HG03025 (cell line): ENCODE measurements around the gene PIBF1.
"Not testable (repeated sequence)": the region's sequence is repeated elsewhere in the genome, so short reads cannot be mapped to it uniquely, and the experiment has no call there.

Experiments
- ATAC-seq: cut with Tn5 transposase; IDR thresholded peaks from one replicate; pipeline ENCODE4 v1.9.1; 2021; ENCODE audit warnings: mild to moderate bottlenecking, moderate library complexity; ENCODE audit not compliant: unreplicated experiment, low FRiP score

The PIBF1 gene

GRCh38 chr13:72998012-72998411, 216.1 kb downstream of the PIBF1 start:
- no peak for ATAC-seq

- peak; percentile 73 for ATAC-seq
Measured at GRCh38 chr13:73000027-73000674, 218.2 kb downstream of the PIBF1 start.

GRCh38 chr13:73001971-73002370, 220.0 kb downstream of the PIBF1 start:
- ATAC-seq: no peak

GRCh38 chr13:73011751-73012150, 229.8 kb downstream of the PIBF1 start:
- ATAC-seq: no peak

GRCh38 chr13:73015805-73016204, 233.9 kb downstream of the PIBF1 start:
- ATAC-seq: no peak

GRCh38 chr13:73018336-73018735, 236.4 kb downstream of the PIBF1 start:
- no peak for ATAC-seq

- ATAC-seq: no peak
Measured at GRCh38 chr13:73025217-73026012, 243.5 kb downstream of the PIBF1 start.

GRCh38 chr13:73034901-73035300, 253.0 kb downstream of the PIBF1 start:
- no peak for ATAC-seq

- no peak for ATAC-seq
Measured at GRCh38 chr13:73035660-73036059, 253.7 kb downstream of the PIBF1 start.

- ATAC-seq: no peak
Measured at GRCh38 chr13:73036566-73036965, 254.6 kb downstream of the PIBF1 start.

- no peak for ATAC-seq
Measured at GRCh38 chr13:73038064-73038463, 256.1 kb downstream of the PIBF1 start.

GRCh38 chr13:73039201-73040108, 257.5 kb downstream of the PIBF1 start:
- ATAC-seq: no peak

GRCh38 chr13:73040484-73040883, 258.6 kb downstream of the PIBF1 start:
- ATAC-seq: no peak

GRCh38 chr13:73040968-73041596, 259.1 kb downstream of the PIBF1 start:
- ATAC-seq: no peak

GRCh38 chr13:73045031-73045430, 263.1 kb downstream of the PIBF1 start:
- ATAC-seq: no peak

- ATAC-seq: not testable (repeated sequence)
Measured at GRCh38 chr13:73048615-73049014, 266.7 kb downstream of the PIBF1 start.

GRCh38 chr13:73054712-73055111, 272.8 kb downstream of the PIBF1 start:
- no peak for ATAC-seq

- no peak for ATAC-seq
Measured at GRCh38 chr13:73055813-73056564, 274.1 kb downstream of the PIBF1 start.

- ATAC-seq: no peak
Measured at GRCh38 chr13:73056565-73056962, 274.6 kb downstream of the PIBF1 start.
